ENCODE data around the gene PLA1A.

PLA1A gene

GRCh38 chr3:119643528-119643927, 45.8 kb downstream of the PLA1A start:
- H3K4me1 Mint-ChIP-seq = peaks cover 28% of the 10 kb centered on the region
- no peak overlapping the region for H3K4me3 Mint-ChIP-seq
- H3K27me3 Mint-ChIP-seq (ENCODE audit: low read depth, poor library complexity) = peaks cover 3% of the 10 kb centered on the region
- H3K9me3 Mint-ChIP-seq = no peaks in the 10 kb centered on the region
- TF ChIP-seq CTCF (IDR thresholded peaks at IDR 0.05) = no peak
- H3K27ac Mint-ChIP-seq = no peak overlapping the region
- DNase-seq = no peak
- peaks cover 8% of the 10 kb centered on the region for H3K36me3 Mint-ChIP-seq (ENCODE audit: low read depth)

- Mint-ChIP-seq H3K36me3 (ENCODE audit: low read depth) (peaks cover 8% of the 10 kb centered on the region), H3K27me3 (ENCODE audit: low read depth, poor library complexity) (peaks cover 3% of the 10 kb centered on the region), H3K9me3 (no peaks in the 10 kb centered on the region), H3K4me1 (peaks cover 23% of the 10 kb centered on the region), H3K4me3 (no peak overlapping the region), H3K27ac (no peak overlapping the region)
- no peak for DNase-seq
- TF ChIP-seq CTCF (IDR thresholded peaks at IDR 0.05) = no peak
These were observed 46.8 kb downstream of the PLA1A start for GRCh38 chr3:119644481-119644880.

GRCh38 chr3:119645813-119646212, 48.1 kb downstream of the PLA1A start:
- peaks cover 7% of the 10 kb centered on the region for H3K36me3 Mint-ChIP-seq (ENCODE audit: low read depth)
- H3K9me3 Mint-ChIP-seq = no peaks in the 10 kb centered on the region
- H3K27me3 Mint-ChIP-seq (ENCODE audit: low read depth, poor library complexity) = peaks cover 6% of the 10 kb centered on the region
- H3K27ac Mint-ChIP-seq = no peak overlapping the region
- TF ChIP-seq CTCF (IDR thresholded peaks at IDR 0.05) = no peak
- no peak overlapping the region for H3K4me3 Mint-ChIP-seq
- no peak for DNase-seq
- H3K4me1 Mint-ChIP-seq = peaks cover 28% of the 10 kb centered on the region

- no peak for TF ChIP-seq CTCF (IDR thresholded peaks at IDR 0.05)
- H3K27me3 Mint-ChIP-seq (ENCODE audit: low read depth, poor library complexity) = peaks cover 6% of the 10 kb centered on the region
- H3K9me3 Mint-ChIP-seq = no peaks in the 10 kb centered on the region
- no peak overlapping the region for H3K27ac Mint-ChIP-seq
- peaks cover 28% of the 10 kb centered on the region for H3K4me1 Mint-ChIP-seq
- no peaks in the 10 kb centered on the region for H3K36me3 Mint-ChIP-seq (ENCODE audit: low read depth)
- no peak overlapping the region for H3K4me3 Mint-ChIP-seq
- DNase-seq = no peak
These were observed 49.5 kb downstream of the PLA1A start for GRCh38 chr3:119647171-119647570.

GRCh38 chr3:119647843-119648575, 50.3 kb downstream of the PLA1A start:
- Mint-ChIP-seq H3K36me3 (ENCODE audit: low read depth) (no peaks in the 10 kb centered on the region), H3K4me1 (peaks cover 27% of the 10 kb centered on the region), H3K9me3 (no peaks in the 10 kb centered on the region), H3K27ac (no peak overlapping the region), H3K4me3 (no peak overlapping the region), H3K27me3 (ENCODE audit: low read depth, poor library complexity) (peaks cover 6% of the 10 kb centered on the region)
- no peak for DNase-seq
- TF ChIP-seq CTCF (IDR thresholded peaks at IDR 0.05) = no peak

GRCh38 chr3:119649761-119650160, 52.1 kb downstream of the PLA1A start:
- no peak overlapping the region for H3K27ac Mint-ChIP-seq
- peaks cover 6% of the 10 kb centered on the region for H3K27me3 Mint-ChIP-seq (ENCODE audit: low read depth, poor library complexity)
- H3K36me3 Mint-ChIP-seq (ENCODE audit: low read depth) = no peaks in the 10 kb centered on the region
- TF ChIP-seq CTCF (IDR thresholded peaks at IDR 0.05) = no peak
- H3K4me3 Mint-ChIP-seq = no peak overlapping the region
- no peak for DNase-seq
- peaks cover 22% of the 10 kb centered on the region for H3K4me1 Mint-ChIP-seq
- no peaks in the 10 kb centered on the region for H3K9me3 Mint-ChIP-seq
